ENCODE data around the gene MRTFB.
"Not testable (repeated sequence)": the region's sequence is repeated elsewhere in the genome, so short reads cannot be mapped to it uniquely, and the experiment has no call there.

MRTFB gene

GRCh38 chr16:14183962-14184361 is 112.8 kb downstream of the MRTFB start:
- not testable (repeated sequence) for DNase-seq; H3K9me3 ChIP-seq (ENCODE audit: control insufficient read depth, low read length); H2BK15ac ChIP-seq (ENCODE audit: low read depth, poor library complexity, severe bottlenecking); H3K9ac ChIP-seq (ENCODE audit: low read length); H3K4me3 ChIP-seq (ENCODE audit: insufficient read depth in 1 of 2, low read depth in 1 of 2, low read length in 2 of 2); H3K4me1 ChIP-seq (ENCODE audit: control insufficient read depth, insufficient read depth, low read depth, low read length); H2AFZ ChIP-seq (ENCODE audit: low read depth, low read length); H3K14ac ChIP-seq (ENCODE audit: low read length in 2 of 2); H3K4ac ChIP-seq (ENCODE audit: low read depth in 1 of 2, low read length in 2 of 2); H3K36me3 ChIP-seq (ENCODE audit: control insufficient read depth in 1 of 2, insufficient read depth in 2 of 2, low read depth in 1 of 2, low read length in 2 of 2); H3K18ac ChIP-seq (ENCODE audit: low read depth in 1 of 2, low read length in 2 of 2); H2AK5ac ChIP-seq (ENCODE audit: low read length, severe bottlenecking); H3K27ac ChIP-seq (ENCODE audit: low read length, poor library complexity, severe bottlenecking); H2BK12ac ChIP-seq (ENCODE audit: low read length in 2 of 2); H4K91ac ChIP-seq (ENCODE audit: low read length); H3K4me2 ChIP-seq (ENCODE audit: low read length, poor library complexity, severe bottlenecking); H3K23ac ChIP-seq (ENCODE audit: low read length in 2 of 2); H4K8ac ChIP-seq (ENCODE audit: low read length); H2BK120ac ChIP-seq (ENCODE audit: low read depth, low read length); H3K27me3 ChIP-seq (ENCODE audit: control insufficient read depth in 1 of 2, insufficient read depth in 1 of 2, low read length in 2 of 2); H2BK5ac ChIP-seq (ENCODE audit: low read depth, low read length, poor library complexity, severe bottlenecking)
- WGBS, result 97% methylated on average over 6 of the region's 6 CpGs
- H3K79me1 ChIP-seq (replicated peaks; ENCODE audit: low read length, poor library complexity, severe bottlenecking), result peaks cover 13% of the 10 kb centered on the region

- Histone ChIP-seq H4K8ac (ENCODE audit: low read length) (no peak overlapping the region), H3K4me2 (ENCODE audit: low read length, poor library complexity, severe bottlenecking) (peak overlapping the region; percentile 79), H3K9me3 (ENCODE audit: control insufficient read depth, low read length) (no peaks in the 10 kb centered on the region), H2AFZ (ENCODE audit: low read depth, low read length) (no peak overlapping the region), H2BK12ac (ENCODE audit: low read length in 2 of 2) (peak overlapping the region in 1 of 2 experiments; percentile 57), H3K36me3 (ENCODE audit: control insufficient read depth in 1 of 2, insufficient read depth in 2 of 2, low read depth in 1 of 2, low read length in 2 of 2) (no peaks in the 10 kb centered on the region), H3K4me1 (ENCODE audit: control insufficient read depth, insufficient read depth, low read depth, low read length) (peaks cover 6% of the 10 kb centered on the region), H2BK5ac (ENCODE audit: low read depth, low read length, poor library complexity, severe bottlenecking) (no peak overlapping the region), H2BK120ac (ENCODE audit: low read depth, low read length) (no peak overlapping the region), H2AK5ac (ENCODE audit: low read length, severe bottlenecking) (no peak overlapping the region), H3K23ac (ENCODE audit: low read length in 2 of 2) (no peak overlapping the region), H2BK15ac (ENCODE audit: low read depth, poor library complexity, severe bottlenecking) (peak overlapping the region; percentile 26), H3K14ac (ENCODE audit: low read length in 2 of 2) (no peak overlapping the region), H3K27ac (ENCODE audit: low read length, poor library complexity, severe bottlenecking) (peak overlapping the region; percentile 57), H3K9ac (ENCODE audit: low read length) (peak overlapping the region; percentile 81), H3K18ac (ENCODE audit: low read depth in 1 of 2, low read length in 2 of 2) (peak overlapping the region; percentile 11 to 81), H3K4me3 (ENCODE audit: insufficient read depth in 1 of 2, low read depth in 1 of 2, low read length in 2 of 2) (peak overlapping the region in 1 of 2 experiments; percentile 71), H3K4ac (ENCODE audit: low read depth in 1 of 2, low read length in 2 of 2) (no peak overlapping the region), H3K79me1 (replicated peaks; ENCODE audit: low read length, poor library complexity, severe bottlenecking) (peaks cover 16% of the 10 kb centered on the region), H3K27me3 (ENCODE audit: control insufficient read depth in 1 of 2, insufficient read depth in 1 of 2, low read length in 2 of 2) (no peaks in the 10 kb centered on the region), H4K91ac (ENCODE audit: low read length) (no peak overlapping the region)
- under 1% methylated on average over 8 of the region's 10 CpGs for WGBS
- peak; percentile 97 for DNase-seq
These were observed 115.1 kb downstream of the MRTFB start for GRCh38 chr16:14186007-14186794.

- Histone ChIP-seq H2BK120ac (ENCODE audit: low read depth, low read length) (no peak overlapping the region), H3K14ac (ENCODE audit: low read length in 2 of 2) (no peak overlapping the region), H3K27me3 (ENCODE audit: control insufficient read depth in 1 of 2, insufficient read depth in 1 of 2, low read length in 2 of 2) (no peaks in the 10 kb centered on the region), H2BK12ac (ENCODE audit: low read length in 2 of 2) (peak overlapping the region in 1 of 2 experiments; percentile 98), H3K4ac (ENCODE audit: low read depth in 1 of 2, low read length in 2 of 2) (peak overlapping the region in 1 of 2 experiments; percentile 82), H2AFZ (ENCODE audit: low read depth, low read length) (no peak overlapping the region), H3K9me3 (ENCODE audit: control insufficient read depth, low read length) (no peaks in the 10 kb centered on the region), H3K4me2 (ENCODE audit: low read length, poor library complexity, severe bottlenecking) (peak overlapping the region; percentile 79), H3K27ac (ENCODE audit: low read length, poor library complexity, severe bottlenecking) (peak overlapping the region; percentile 57), H2BK15ac (ENCODE audit: low read depth, poor library complexity, severe bottlenecking) (peak overlapping the region; percentile 26), H4K8ac (ENCODE audit: low read length) (no peak overlapping the region), H3K79me1 (replicated peaks; ENCODE audit: low read length, poor library complexity, severe bottlenecking) (peaks cover 17% of the 10 kb centered on the region), H3K23ac (ENCODE audit: low read length in 2 of 2) (no peak overlapping the region), H3K36me3 (ENCODE audit: control insufficient read depth in 1 of 2, insufficient read depth in 2 of 2, low read depth in 1 of 2, low read length in 2 of 2) (no peaks in the 10 kb centered on the region), H3K9ac (ENCODE audit: low read length) (peak overlapping the region; percentile 81), H3K4me3 (ENCODE audit: insufficient read depth in 1 of 2, low read depth in 1 of 2, low read length in 2 of 2) (peak overlapping the region in 1 of 2 experiments; percentile 71), H4K91ac (ENCODE audit: low read length) (no peak overlapping the region), H3K4me1 (ENCODE audit: control insufficient read depth, insufficient read depth, low read depth, low read length) (peaks cover 6% of the 10 kb centered on the region), H2AK5ac (ENCODE audit: low read length, severe bottlenecking) (no peak overlapping the region), H2BK5ac (ENCODE audit: low read depth, low read length, poor library complexity, severe bottlenecking) (no peak overlapping the region), H3K18ac (ENCODE audit: low read depth in 1 of 2, low read length in 2 of 2) (peak overlapping the region; percentile 11 to 81)
- no peak for DNase-seq
- 52% methylated on average over 4 of the region's 5 CpGs for WGBS
These were observed 115.7 kb downstream of the MRTFB start for GRCh38 chr16:14186795-14187221.

GRCh38 chr16:14187517-14188338 is 116.6 kb downstream of the MRTFB start:
- no peaks in the 10 kb centered on the region for H3K36me3 ChIP-seq (ENCODE audit: control insufficient read depth in 1 of 2, insufficient read depth in 2 of 2, low read depth in 1 of 2, low read length in 2 of 2)
- H3K79me1 ChIP-seq (replicated peaks; ENCODE audit: low read length, poor library complexity, severe bottlenecking), result peaks cover 16% of the 10 kb centered on the region
- no peak overlapping the region for H2AFZ ChIP-seq (ENCODE audit: low read depth, low read length)
- no peaks in the 10 kb centered on the region for H3K9me3 ChIP-seq (ENCODE audit: control insufficient read depth, low read length)
- H2BK5ac ChIP-seq (ENCODE audit: low read depth, low read length, poor library complexity, severe bottlenecking), result no peak overlapping the region
- H4K8ac ChIP-seq (ENCODE audit: low read length), result no peak overlapping the region
- H3K23ac ChIP-seq (ENCODE audit: low read length in 2 of 2), result no peak overlapping the region
- H3K14ac ChIP-seq (ENCODE audit: low read length in 2 of 2), result no peak overlapping the region
- H2BK120ac ChIP-seq (ENCODE audit: low read depth, low read length), result no peak overlapping the region
- peaks cover 6% of the 10 kb centered on the region for H3K4me1 ChIP-seq (ENCODE audit: control insufficient read depth, insufficient read depth, low read depth, low read length)
- DNase-seq, result no peak
- H3K9ac ChIP-seq (ENCODE audit: low read length), result peak overlapping the region; percentile 81
- WGBS, result 88% methylated on average over 10 of the region's 10 CpGs
- no peak overlapping the region for H3K4ac ChIP-seq (ENCODE audit: low read depth in 1 of 2, low read length in 2 of 2)
- peak overlapping the region in 1 of 2 experiments; percentile 71 for H3K4me3 ChIP-seq (ENCODE audit: insufficient read depth in 1 of 2, low read depth in 1 of 2, low read length in 2 of 2)
- no peak overlapping the region for H3K4me2 ChIP-seq (ENCODE audit: low read length, poor library complexity, severe bottlenecking)
- H3K27me3 ChIP-seq (ENCODE audit: control insufficient read depth in 1 of 2, insufficient read depth in 1 of 2, low read length in 2 of 2), result no peaks in the 10 kb centered on the region
- H3K18ac ChIP-seq (ENCODE audit: low read depth in 1 of 2, low read length in 2 of 2), result no peak overlapping the region
- H2BK12ac ChIP-seq (ENCODE audit: low read length in 2 of 2), result peak overlapping the region in 1 of 2 experiments; percentile 54
- no peak overlapping the region for H2BK15ac ChIP-seq (ENCODE audit: low read depth, poor library complexity, severe bottlenecking)
- H2AK5ac ChIP-seq (ENCODE audit: low read length, severe bottlenecking), result no peak overlapping the region
- H4K91ac ChIP-seq (ENCODE audit: low read length), result no peak overlapping the region
- no peak overlapping the region for H3K27ac ChIP-seq (ENCODE audit: low read length, poor library complexity, severe bottlenecking)

All from mesenchymal stem cell (in vitro differentiated cells and primary cell).